Renal cortical epithelial cell (primary cell): Measurements from ENCODE around the gene RNF213. TPM values are rescaled to one million over a fixed set of nuclear protein-coding genes. Genes with fewer than 3 reads are reported as not detected.

Experiments
- DNase-seq: peaks from one replicate; pipeline ENCODE4 v3.0.0-alpha.2; 2011; ENCODE audit warnings: low read depth
- total RNA-seq: library from RNA; depleted of rRNA; stranded (reverse); fragments of >200 nt; gene quantifications from 2 replicates; pipeline ENCODE4 v1.2.3, GENCODE V29; 2014

The RNF213 gene
- total RNA-seq, 1 donor from 2014 or later: 763 TPM

DNA sequence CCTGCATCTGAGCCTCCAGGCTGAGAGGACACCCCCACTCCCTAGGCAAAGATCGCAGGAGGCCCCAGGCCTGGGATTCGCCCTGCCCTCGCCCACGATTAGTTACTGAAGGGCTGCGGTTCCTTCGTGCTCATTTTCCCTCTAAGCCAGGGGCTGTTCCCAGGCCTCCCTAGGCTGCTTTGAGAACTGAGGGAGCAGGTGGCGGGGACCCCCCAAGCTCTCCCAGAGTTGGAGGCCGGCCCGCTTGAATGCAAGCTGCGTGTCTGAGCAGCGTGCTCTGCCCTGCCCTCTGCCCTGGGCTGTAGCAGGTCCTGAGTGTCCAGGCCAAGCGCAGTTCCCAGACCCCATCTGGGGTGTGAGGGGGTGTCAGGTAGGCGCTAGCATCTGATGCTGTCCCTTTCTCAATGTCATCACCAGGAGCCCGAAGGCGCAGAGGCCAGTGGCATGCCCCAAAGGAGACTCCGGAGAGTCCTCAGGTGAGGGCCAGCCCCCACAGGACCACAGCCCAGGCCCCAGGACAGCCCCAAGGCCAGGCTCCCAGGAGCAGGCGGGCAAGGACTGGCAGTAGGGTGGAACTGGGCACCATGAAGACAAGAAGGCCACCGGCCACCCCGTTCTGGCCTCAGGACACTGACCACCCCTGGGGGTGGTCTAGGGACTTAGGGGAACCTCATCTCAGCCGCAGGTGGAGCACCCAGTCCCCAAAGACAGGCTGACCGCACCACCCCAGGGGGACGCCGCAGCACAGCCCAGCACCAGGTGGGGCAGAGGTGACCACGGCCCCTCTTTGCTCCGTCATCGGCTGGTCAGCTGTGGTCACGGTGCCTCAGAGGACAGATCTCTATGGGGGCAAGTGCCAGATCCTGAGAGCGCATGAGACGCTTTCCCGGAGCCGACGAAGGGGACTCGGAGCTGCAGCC, 169.0 kb downstream of the RNF213 start:
- DNase-seq: no peak

DNA sequence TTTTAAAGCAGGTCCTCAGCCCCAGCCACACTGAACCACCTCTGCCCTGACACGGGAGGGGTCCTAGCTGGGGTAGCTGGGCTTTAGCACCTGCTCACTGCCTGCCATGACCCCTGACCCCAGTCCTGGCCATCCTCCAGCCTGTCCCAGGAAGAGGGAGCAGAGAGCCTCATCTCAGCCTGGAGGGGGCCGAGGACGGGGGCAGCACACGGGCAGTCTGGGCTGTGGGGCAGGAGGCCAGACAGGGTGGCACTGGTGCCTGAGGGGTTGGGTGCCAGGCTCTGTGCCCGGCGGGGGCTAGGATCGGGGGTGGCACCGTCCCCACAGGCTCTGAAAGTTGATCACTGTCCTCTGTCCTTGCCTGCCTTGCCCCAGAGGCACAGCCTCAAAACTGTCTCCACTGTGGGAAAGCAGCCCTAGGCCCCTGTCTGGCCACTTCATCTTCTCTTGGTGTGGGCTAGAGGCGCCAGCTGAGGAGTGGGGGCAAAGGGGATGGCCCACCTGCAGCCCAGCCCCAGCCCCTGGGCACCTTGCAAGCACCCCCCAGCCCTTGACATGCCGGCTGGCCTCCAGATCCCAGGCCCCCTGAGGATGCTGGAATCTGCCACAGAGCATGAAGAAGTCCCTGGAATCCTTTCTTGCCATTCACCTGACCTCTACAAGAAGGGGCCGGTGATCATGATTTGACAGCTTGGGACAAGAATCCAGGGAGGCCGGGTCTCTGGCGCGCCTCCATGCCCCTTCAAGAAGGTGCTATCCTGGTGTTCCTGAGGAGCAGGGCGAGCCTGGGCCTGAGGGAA, 170.0 kb downstream of the RNF213 start:
- no peak for DNase-seq

DNA sequence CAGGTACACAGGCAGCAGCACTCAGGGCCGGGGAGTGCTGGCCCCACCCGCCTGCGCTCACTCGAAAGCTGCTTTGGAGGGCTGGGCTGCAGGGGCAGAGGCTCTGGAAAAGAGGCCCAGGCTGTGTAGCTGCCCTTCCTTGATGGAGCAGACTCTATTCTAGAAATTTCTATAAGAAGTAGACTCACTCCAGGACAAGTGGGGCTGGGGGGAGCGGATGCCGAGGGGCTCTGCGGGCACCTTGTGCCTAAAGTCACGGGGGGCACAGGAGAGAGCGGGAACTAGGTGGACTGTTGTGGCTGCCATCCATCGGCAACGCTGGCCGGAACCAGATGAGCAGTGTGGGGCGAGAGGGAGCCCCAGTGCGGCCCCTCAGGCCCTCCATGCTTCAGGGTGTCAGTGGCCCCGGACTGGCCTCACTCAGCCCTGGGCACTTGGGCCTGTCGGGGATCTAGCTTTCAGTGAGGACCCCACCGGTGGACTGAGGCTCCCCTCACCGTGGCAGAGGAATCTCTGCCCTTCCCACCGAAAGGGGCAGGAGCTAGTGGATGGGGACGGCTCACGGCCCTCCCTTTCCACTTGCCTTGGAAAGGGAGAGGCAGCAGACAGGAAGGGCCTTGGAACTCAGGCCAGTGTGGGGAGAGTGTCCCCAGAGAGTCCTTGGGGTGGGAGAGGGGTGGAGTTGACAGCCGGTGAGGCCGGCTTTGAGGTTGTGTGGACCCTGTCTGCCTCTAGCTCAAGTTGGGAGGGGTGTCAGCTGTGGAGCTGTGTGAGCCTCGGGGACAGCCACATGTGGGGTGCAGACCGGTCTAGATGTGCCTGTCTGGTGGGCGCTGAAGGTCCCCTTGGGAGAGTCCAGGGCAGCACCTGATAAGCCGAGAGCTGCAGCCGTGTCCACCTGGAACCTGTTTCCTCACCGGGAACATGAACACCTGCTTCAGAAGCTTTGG, 170.9 kb downstream of the RNF213 start:
- DNase-seq: no peak

DNA sequence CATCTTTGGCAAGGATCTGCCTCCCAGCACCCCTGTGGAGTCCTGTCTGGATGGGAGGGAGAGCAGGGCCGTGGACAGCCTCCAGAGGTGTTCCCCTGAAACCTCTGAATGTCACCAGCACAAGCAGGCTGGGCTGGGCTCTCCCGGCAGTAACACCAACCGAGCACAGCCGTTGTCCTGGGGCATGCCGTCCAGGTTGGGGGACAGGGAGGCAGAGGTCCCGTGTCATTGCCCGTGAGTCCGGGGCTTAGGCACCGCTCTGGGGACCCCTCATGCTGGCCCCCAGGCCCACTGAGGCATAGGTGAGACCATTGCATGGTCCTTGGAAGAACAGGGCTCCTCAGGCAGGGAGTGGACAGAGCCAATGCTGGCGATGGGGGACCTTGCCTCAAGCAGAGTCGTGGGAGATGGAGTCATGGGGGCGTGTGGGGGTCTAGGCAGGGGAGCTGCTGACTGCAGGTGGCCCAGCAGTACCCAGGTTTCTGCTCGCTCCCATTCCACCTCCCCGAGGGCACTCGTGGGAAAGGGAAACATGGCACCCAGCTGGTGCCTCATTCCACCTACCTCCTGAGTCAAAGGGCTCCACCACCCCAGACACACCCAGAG, 171.8 kb downstream of the RNF213 start:
- DNase-seq: no peak

DNA sequence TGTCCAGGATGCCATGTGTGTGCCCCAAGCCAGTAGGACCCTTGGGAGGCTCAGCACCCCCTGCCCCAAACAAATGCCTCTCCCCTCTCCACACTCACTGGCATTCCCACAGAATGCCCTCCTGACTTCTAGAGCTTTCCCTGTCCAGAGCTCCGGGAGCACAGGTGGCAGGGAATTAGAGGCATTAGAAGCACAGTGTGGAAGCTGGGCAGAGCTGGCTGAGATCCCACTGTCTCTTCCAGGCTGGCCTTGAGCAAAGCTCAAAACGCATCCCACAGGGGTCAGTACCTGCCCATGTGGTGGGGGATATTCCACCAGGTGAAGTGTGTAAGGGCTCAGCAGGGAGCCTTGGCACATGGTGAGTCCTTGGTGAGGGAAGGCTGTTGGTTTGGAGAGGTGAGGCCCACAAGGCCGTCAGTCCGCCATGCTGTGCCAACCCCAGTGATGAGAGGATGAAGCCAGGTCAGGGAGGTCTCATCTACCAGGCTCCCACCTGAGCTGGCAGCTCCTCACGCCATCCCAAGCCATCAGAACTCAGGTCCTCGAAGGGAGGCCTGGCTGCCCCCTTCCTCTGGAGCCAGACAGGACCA, 172.4 kb downstream of the RNF213 start:
- DNase-seq: no peak

DNA sequence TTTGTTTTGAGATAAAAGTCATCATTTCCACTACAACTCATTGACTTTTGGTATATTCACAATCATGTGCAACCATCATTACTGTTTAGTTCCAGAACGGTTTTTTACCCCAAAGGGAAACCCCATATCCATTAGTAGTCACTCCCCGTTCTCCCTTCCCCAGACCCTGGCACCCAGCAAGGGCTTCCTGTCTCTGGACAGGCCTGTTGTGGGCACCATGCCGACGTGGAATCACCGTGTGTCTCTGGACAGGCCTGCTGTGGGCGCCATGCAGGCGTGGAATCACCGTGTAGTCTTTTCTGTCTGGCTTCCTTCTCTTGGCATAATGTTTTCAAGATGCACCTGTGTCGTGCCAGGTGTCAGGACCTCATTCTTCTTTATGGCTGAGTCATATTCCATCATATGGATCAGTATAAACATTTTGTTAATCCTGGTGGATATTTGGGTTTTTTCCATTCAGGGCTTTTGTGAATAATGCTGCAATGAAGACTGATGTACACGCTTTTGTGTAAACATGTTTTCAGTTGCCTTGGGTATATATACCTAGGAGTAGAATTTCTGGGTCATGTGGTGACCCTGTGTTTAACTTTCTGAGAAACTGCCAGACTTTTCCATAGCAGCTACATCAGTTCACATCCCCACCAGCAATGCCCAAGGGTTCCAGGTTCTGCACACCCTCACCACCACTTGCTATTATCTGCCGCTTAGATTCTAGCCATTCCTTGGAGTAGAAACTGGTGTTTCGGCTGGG, 173.4 kb downstream of the RNF213 start:
- DNase-seq: no peak

DNA sequence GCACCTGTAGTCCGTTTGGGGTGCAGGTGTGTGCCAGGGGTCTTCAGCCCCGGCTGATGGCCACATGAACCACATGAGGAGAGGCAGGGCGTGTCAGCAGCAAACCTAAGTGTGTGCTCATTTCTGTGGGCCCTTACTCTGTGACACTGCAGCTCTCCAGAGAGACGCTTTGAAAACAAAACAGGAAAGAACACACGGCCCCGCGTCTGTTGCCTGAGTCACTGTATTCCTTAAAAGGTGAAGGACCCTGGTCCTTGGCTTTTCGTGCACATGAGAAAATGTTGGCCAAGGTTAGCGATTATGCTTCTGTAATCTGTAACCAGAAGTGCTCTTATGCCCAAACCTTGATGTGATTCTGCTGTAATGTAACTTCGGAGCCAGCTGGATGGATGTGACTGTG, 176.9 kb downstream of the RNF213 start:
- no peak for DNase-seq

DNA sequence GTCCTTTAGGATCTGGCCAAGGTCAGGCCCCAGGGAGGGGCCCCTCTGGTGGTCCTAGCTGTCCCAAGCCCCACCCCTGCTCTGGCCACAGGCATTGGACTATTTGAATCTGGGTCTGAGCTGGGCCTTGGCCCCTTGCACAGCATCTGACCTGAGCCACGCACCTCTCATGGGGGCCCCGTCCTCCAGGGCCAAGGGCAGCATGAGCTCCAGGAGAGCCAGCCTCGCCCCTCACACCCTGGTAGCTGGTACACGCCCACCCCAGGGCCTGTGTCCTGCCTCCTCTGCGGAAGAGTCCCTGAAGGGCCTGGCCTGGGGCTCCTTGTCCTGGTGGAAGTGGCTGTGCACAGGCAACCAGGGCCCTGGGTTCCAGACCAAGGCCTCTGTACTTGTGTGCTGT, 178.2 kb downstream of the RNF213 start:
- no peak for DNase-seq

DNA sequence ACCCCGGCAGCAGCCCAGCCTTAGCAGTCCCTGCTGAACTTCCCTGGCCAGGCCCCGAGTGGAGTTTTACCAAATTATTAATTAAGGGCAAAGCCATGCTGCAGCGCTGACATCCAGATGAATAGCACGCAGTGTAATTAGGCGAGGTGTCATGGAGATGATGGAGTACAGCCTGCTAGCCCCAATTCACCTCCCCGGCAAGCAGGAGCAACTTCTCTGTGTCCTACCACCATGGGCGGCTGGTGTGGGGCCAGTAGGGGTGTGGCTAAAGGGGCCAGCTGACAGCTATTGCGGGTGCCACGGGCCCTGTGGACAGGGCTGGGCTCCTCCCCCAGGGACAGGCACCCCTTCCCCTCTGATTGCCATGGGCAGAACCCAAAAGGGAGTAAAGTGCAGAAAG, 178.8 kb downstream of the RNF213 start:
- no peak for DNase-seq

DNA sequence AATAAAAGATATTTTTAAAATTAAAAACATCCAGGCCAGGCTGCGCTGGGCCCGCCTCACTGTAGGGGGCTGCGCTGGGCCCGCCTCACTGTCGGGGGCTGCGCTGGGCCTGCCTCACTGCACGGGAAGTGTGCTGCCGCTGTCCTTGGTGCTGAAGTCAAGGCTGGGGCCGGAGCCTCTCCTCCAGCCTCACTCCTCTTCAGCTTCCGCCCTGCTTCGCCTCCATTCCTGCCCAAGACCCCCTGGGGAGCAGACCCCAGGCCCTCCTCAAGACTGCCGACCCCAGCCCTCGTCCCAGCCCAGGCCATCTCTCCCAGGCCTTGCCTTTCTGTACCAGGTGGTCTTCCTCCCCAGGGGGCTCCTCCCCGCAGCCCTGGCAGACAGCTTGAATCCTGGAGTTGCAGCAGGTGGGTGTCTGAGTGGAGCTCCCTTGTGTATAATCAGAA, 180.5 kb downstream of the RNF213 start:
- no peak for DNase-seq

DNA sequence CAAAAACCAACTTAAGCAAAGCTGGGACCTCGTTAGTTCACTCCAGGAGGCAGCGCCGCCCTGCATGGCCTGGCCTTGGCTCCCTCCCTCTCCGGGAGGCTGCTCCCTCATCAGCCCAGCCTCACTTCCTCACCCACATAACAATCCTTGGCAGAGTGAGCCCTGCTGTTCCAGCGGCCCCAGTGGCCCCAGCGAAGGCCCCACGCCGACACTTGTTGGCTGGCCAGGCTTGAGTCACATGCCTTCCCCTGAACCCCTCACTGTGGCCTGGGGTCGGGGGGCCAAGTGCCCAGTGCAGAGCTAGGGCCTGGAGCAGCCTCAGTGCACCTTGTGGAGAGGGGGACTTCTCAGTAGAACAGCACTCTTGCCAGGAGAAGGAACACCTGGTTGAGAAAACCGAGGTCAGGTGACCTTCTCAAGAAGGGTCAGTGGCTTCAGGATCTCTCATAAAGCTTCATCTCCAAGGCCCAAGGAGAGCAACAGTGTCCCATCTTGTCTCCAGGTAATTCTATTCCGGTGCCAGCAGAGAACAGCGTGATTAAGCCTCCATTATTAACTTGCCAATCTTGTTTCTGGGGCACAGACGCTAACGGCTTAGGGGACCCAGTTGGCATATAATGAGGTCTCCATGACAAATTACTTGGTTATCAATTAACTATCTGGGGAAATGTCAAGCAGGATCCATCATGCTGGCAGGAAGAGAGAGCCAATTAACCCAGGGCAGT, 181.1 kb downstream of the RNF213 start:
- no peak for DNase-seq

DNA sequence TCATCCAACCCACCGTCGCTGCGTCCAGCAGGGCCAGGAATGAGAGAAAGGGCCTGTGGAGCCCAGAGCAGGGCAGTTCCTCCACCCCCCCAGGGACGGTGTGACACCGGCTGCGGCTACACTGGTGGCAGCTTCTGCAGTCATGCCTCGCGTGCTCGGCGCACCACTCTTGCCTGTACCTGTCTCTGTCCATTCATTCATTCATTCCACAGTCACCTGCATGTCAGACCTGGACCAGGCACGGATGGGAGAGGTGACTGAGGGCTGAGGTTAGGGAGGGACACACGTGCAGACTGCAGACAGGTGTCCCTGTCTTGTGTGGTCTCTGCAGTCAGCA, 181.6 kb downstream of the RNF213 start:
- DNase-seq: no peak

DNA sequence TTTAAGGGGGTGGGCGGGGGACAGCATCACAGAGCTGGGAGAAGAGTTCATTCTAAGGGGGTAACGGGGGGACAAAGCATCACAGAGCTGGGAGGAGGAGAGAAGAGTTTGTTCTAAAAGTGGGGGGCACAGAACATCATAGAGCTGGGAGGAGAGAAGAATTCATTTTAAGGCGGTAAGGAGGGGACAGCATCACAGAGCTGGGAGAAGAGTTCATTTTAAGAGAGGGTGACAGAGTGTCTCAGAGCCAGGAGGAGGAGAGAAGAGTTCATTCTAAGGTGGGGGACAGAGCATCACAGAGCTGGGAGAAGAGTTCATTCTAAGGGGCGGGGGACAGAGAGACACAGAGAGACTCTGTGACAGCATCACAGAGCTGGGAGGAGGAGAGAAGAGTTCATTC, 182.1 kb downstream of the RNF213 start:
- DNase-seq: no peak

DNA sequence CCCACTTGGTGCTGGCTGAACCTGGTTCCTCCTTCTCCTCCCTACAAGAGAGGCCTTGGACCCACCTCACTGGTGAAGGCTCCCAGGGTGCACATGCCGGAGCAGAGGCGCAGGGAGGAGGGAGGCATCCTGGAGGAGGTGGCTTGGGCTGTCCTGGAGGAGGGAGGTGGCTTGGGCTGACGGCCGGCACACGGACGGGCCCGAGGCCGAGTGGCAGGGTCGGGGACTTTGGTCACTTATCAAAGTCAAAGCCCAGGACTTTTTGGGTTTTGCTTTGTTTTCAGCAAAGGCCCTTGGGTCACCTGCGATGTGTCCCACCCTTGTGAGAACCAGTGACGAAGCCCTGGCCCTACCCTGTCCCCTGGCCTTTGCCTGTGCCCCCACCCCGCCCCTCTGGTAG, 182.8 kb downstream of the RNF213 start:
- no peak for DNase-seq

DNA sequence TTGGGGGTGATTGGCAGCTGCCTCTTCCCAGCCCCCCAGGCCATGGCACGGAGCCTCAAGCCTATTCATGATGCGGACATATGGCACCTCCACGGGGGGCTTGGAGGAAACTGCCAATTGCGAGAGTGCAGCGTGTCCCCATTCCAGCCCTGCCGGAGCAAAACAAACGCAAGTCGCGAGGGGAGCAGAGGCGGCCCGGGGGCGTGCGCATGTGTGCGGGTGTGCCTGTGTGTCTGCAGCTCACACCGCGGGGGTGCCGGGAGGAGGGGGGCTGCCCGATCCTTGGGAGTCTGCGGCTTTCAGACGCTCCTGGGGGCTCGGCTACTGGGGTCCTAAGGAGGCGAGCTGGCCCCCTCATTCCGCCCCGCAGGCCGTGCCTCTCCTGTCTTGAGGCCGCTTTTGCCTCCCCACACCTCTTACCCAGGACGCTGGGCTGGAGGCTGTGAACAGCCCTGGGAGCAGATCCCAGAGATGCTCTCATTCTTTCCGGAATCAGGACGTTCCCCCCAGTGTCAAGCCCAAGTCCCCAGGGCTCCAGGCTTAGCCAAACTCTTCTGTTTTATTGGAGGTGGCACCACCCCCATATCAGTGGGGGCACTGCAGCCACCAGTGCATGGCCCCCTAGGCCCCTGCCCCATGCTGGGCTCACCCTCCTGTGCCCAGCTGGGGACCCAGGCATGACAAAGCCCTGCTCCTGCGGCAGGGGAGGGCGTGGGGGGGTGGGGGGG, 183.4 kb downstream of the RNF213 start:
- no peak for DNase-seq

DNA sequence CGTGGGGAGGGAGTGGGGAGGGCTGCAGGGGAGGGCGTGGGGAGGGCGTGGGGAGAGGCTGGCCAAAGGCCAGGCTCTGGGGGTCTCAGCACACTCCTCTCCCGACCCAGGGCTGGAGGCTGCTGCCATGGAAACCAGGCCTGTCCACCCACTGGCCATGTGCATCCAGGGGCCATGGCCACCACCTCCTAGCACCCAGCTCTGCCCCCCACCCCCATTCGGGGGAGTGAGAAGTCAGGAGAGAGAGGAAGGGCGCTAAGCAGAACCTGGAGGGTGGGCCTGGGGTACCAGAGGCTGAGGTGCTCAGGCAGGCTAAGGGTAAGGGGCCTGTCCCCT, 184.0 kb downstream of the RNF213 start:
- DNase-seq: no peak

DNA sequence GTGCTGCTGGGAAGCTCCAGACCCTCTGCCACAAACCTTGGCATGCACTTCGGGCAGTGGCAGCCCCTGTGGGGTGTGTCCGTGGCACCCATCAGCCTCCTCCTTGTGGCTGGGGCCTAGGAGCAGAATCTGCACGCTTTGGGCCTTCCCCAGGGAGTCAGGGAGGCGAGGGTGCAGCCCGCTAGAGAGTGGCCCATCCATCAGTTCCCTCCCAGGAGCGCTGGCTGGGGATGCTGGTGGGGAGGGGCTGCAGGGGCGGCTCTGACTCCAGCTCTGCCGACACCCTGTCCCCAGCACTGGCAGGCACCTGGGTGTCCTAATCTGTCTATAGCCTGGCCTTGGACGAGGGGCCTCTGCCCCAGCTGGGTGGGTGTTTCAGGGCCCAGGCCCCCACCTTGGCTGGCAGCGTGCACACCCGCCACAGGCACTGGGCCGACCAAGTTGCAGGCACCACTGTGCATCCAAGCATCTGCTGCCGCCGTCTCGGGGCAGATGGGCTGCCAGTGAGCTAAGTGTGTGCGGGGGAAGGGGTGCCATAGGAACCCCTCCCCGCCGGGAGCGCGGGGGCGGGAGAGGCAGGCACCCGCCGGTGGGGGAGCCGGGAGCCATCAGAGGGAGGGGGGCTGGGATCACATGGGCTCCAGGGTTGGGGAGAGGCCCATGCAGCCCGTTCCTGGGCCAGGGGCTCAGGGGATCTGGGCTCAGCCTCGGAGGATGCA, 184.5 kb downstream of the RNF213 start:
- DNase-seq: no peak

DNA sequence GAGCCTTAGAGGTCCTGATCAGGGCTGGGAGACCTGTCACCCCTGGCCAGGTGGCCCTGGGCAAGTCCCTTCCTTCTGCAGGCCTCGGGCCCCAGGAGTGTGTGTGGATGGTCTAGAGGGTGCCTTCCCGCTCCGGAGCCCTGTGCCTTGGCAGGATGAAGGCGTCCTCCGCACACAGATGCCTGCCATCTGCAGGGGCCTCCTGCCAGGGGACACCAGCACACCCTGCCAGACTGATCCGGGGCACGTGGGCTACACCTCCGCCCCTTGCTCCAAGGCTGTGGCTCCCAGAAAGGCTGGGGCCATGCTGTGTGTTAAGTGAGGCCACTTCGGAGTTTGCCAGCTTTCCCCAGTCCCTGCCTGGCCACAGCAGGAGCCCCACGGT, 185.1 kb downstream of the RNF213 start:
- DNase-seq: no peak
